Naive thymus-derived CD4-positive, alpha-beta T cell (primary cell): ENCODE data around the gene ROCK2. TPM values are rescaled to one million over a fixed set of nuclear protein-coding genes. Genes with fewer than 3 reads are reported as not detected.

Experiments
- ATAC-seq: fragments of 150-1000 bp; cut with Tn5 transposase; 2 replicates; pipeline ENCODE4 v1.10.0; 2021; ENCODE audit warnings: mild to moderate bottlenecking, moderate library complexity
- CTCF ChIA-PET: fragments of 350-600 bp; sonication (Branson Sonifier 250); formaldehyde crosslinking; loops from one replicate; lab custom pipeline; 2021; ENCODE audit warnings: antibody characterized with exemption; lab: Charles Lee
- POLR2A ChIA-PET: fragments of 350-600 bp; sonication (Branson Sonifier 250); formaldehyde crosslinking; loops from one replicate; lab custom pipeline; 2021; ENCODE audit warnings: antibody characterized with exemption, inconsistent platforms; lab: Charles Lee
- DNase-seq, 9 donors: peaks; one replicate each; pipeline versions ENCODE4 v3.0.0 to v3.0.0-alpha.2; 2020 to 2022; ENCODE audit warnings: mixed read lengths in 1 of 9
- H3K27ac ChIP-seq: one replicate; pipeline ENCODE4 v1.7.0; 2013; ENCODE audit warnings: mild to moderate bottlenecking, low read depth, low read length, moderate library complexity
- H3K27me3 ChIP-seq, 2 donors: one replicate each; pipeline ENCODE4 v1.7.0; 2013; ENCODE audit warnings: low read length in 2 of 2, mild to moderate bottlenecking in 2 of 2, moderate library complexity in 2 of 2; ENCODE audit not compliant: control insufficient read depth in 2 of 2, insufficient read depth in 2 of 2
- H3K36me3 ChIP-seq, 3 experiments: 1 replicate in 2 of 3; 2 replicates in 1 of 3; pipeline ENCODE4 v1.7.0; 2013; ENCODE audit warnings: low read length in 3 of 3, mild to moderate bottlenecking in 3 of 3, moderate library complexity in 1 of 3; ENCODE audit not compliant: insufficient read depth in 3 of 3, control insufficient read depth in 2 of 3
- H3K4me1 ChIP-seq, 2 donors: one replicate each; pipeline ENCODE4 v1.7.0; 2013; ENCODE audit warnings: low read length in 2 of 2, mild to moderate bottlenecking in 2 of 2, moderate library complexity in 1 of 2; ENCODE audit not compliant: control insufficient read depth in 2 of 2, insufficient read depth in 2 of 2
- H3K4me3 ChIP-seq: 2 replicates; pipeline ENCODE4 v1.7.0; 2013; ENCODE audit warnings: mild to moderate bottlenecking, low read length
- H3K9me3 ChIP-seq, 3 experiments: 1 replicate in 2 of 3; 2 replicates in 1 of 3; pipeline ENCODE4 v1.7.0; 2013; ENCODE audit warnings: low read length in 3 of 3; ENCODE audit not compliant: control insufficient read depth in 2 of 3
- H3K27ac Mint-ChIP-seq, 9 donors: one replicate each; pipeline ENCODE4 v1.8.0; 2020 to 2022; ENCODE audit warnings: mixed read lengths in 9 of 9, mild to moderate bottlenecking in 8 of 9, moderate library complexity in 5 of 9, inconsistent platforms in 2 of 9
- H3K27me3 Mint-ChIP-seq, 5 donors: one replicate each; pipeline ENCODE4 v1.8.0; 2021 to 2022; ENCODE audit warnings: mixed read lengths in 5 of 5, mild to moderate bottlenecking in 1 of 5
- H3K36me3 Mint-ChIP-seq, 5 donors: one replicate each; pipeline ENCODE4 v1.8.0; 2020 to 2022; ENCODE audit warnings: mixed read lengths in 5 of 5, mild to moderate bottlenecking in 3 of 5, inconsistent platforms in 1 of 5
- H3K4me1 Mint-ChIP-seq, 7 donors: one replicate each; pipeline ENCODE4 v1.8.0; 2020 to 2022; ENCODE audit warnings: mixed read lengths in 7 of 7, mild to moderate bottlenecking in 3 of 7, inconsistent platforms in 1 of 7
- H3K4me3 Mint-ChIP-seq, 10 donors: one replicate each; pipeline ENCODE4 v1.8.0; 2020 to 2022; ENCODE audit warnings: mild to moderate bottlenecking in 10 of 10, mixed read lengths in 10 of 10, moderate library complexity in 6 of 10, inconsistent platforms in 2 of 10
- H3K9me3 Mint-ChIP-seq, 11 donors: one replicate each; pipeline ENCODE4 v1.8.0; 2020 to 2022; ENCODE audit warnings: mixed read lengths in 11 of 11, mild to moderate bottlenecking in 4 of 11, inconsistent platforms in 1 of 11, moderate library complexity in 1 of 11
- intact Hi-C, 2 donors: fragments of 100-400 bp; cut with micrococcal nuclease; formaldehyde crosslinking; loops; one replicate each; pipeline ENCODE4 v1.15.1; 2023
- polyA plus RNA-seq, 2 donors: library from polyadenylated mRNA; unstranded; fragments of 300-500 nt; fragmentation: Illumina TruSeq; gene quantifications; one replicate each; pipeline ENCODE4 v1.2.3, GENCODE V29; 2021
- total RNA-seq, 6 experiments: library from RNA in 5 of 6; stranded (reverse) in 5 of 6; gene quantifications; 1 replicate in 5 of 6; 2 replicates in 1 of 6; pipeline ENCODE4 v1.2.3 and lab custom pipeline; 2021 to 2026

Gene ROCK2
- total and polyA plus RNA-seq, 7 experiments from 2014 or later, result 12.0 to 23.9 (median 18.7) TPM

DNA sequence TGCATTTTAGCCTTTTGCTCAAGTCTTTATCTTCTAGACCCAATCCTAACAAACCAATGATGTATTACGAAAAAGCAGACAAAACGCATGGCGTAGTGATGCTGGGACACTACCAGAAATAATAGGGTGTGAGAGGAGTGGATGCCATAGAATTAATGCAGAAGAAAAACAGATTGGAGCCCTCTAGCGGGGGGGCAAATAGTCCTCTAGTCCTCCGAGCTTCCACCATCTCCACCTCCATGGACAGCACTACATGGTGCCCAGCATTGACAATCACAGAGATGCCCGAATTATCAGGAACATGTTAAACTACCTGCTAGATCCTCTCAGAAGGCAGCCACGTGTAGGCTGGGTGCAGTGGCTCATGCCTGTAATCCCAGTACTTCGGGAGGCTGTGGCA lies 15.4 kb upstream of the ROCK2 start:
- Mint-ChIP-seq H3K27ac (no peak overlapping the region), H3K27me3 (peaks cover 0 to 5% (median 3%) of the 10 kb centered on the region in 5 donors), H3K36me3 (no peaks in the 10 kb centered on the region), H3K4me1 (no peaks in the 10 kb centered on the region), H3K9me3 (no peaks in the 10 kb centered on the region), H3K4me3 (no peak overlapping the region)
- CTCF ChIA-PET, result no interaction called here
- Histone ChIP-seq H3K4me1 (no peaks in the 10 kb centered on the region), H3K27ac (no peak overlapping the region), H3K27me3 (no peaks in the 10 kb centered on the region), H3K9me3 (no peaks in the 10 kb centered on the region), H3K4me3 (no peak overlapping the region), H3K36me3 (no peaks in the 10 kb centered on the region)
- POLR2A ChIA-PET, result no interaction called here
- ATAC-seq, result no peak
- intact Hi-C loops, result no loop called here
- no peak for DNase-seq

DNA sequence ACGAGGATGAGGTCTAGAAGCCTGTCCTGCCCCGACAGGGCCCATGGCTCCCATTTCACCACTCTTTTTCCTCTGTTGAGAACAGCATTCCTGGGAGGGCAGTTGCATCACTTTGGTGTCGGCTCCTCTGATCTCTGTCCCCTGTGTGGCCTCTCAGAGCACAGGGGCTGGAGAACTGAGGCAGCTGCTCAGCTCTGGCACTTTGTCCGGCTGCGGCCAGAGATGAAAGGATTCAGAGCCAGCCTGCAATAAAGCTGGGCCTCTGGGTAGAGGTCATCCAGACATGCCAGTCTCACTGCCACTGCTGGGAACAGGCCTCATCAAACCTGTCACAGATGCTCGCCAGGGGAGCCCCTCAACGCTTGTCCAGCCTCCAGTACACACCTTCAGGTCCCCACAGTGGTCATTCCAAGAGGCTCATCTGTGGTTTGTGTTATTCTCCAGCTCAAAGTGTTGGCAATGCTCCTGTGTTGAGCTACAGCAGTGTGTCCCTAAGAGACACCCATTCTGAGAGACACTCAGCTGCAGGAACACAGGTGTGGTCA lies 13.1 kb upstream of the ROCK2 start:
- Histone ChIP-seq H3K9me3 (no peaks in the 10 kb centered on the region), H3K36me3 (no peaks in the 10 kb centered on the region), H3K4me1 (no peaks in the 10 kb centered on the region), H3K27me3 (no peaks in the 10 kb centered on the region), H3K4me3 (no peak overlapping the region), H3K27ac (no peak overlapping the region)
- ATAC-seq (no peak), DNase-seq (no peak)
- Mint-ChIP-seq H3K27me3 (peaks cover 0 to 10% (median 0%) of the 10 kb centered on the region in 5 donors), H3K36me3 (no peaks in the 10 kb centered on the region), H3K4me3 (no peak overlapping the region), H3K4me1 (no peaks in the 10 kb centered on the region), H3K9me3 (no peaks in the 10 kb centered on the region), H3K27ac (no peak overlapping the region)
- ChIA-PET POLR2A (no interaction called here), CTCF (no interaction called here)
- intact Hi-C loops, result no loop called here

DNA sequence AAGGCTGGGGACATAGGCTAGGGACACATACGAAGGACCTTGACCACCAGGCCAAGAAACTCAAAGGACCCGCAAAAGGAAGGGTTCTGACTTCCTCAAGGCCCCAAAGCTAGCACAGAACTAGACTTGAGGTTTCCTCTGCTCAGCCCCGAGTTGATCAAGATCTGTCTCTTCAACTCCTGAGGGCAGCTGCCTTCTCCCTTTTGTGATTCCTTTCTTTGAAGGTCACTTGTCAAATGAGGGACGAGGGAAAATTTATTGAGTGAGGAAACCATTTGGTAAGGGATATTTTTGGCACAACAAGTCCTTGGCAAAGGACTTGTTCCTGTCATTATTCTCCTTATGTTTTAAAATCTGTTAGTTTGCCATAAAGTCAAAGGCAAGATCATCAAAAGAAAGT lies 12.3 kb upstream of the ROCK2 start:
- Mint-ChIP-seq H3K9me3 (no peaks in the 10 kb centered on the region), H3K27ac (no peak overlapping the region), H3K4me3 (no peak overlapping the region), H3K4me1 (no peaks in the 10 kb centered on the region), H3K36me3 (no peaks in the 10 kb centered on the region), H3K27me3 (peaks cover 0 to 11% (median 0%) of the 10 kb centered on the region in 5 donors)
- Histone ChIP-seq H3K4me1 (no peaks in the 10 kb centered on the region), H3K4me3 (no peak overlapping the region), H3K36me3 (no peaks in the 10 kb centered on the region), H3K27ac (no peak overlapping the region), H3K27me3 (no peaks in the 10 kb centered on the region), H3K9me3 (no peaks in the 10 kb centered on the region)
- ATAC-seq, result no peak
- POLR2A ChIA-PET, result no interaction called here
- intact Hi-C loops, result no loop called here
- CTCF ChIA-PET, result no interaction called here
- no peak for DNase-seq

DNA sequence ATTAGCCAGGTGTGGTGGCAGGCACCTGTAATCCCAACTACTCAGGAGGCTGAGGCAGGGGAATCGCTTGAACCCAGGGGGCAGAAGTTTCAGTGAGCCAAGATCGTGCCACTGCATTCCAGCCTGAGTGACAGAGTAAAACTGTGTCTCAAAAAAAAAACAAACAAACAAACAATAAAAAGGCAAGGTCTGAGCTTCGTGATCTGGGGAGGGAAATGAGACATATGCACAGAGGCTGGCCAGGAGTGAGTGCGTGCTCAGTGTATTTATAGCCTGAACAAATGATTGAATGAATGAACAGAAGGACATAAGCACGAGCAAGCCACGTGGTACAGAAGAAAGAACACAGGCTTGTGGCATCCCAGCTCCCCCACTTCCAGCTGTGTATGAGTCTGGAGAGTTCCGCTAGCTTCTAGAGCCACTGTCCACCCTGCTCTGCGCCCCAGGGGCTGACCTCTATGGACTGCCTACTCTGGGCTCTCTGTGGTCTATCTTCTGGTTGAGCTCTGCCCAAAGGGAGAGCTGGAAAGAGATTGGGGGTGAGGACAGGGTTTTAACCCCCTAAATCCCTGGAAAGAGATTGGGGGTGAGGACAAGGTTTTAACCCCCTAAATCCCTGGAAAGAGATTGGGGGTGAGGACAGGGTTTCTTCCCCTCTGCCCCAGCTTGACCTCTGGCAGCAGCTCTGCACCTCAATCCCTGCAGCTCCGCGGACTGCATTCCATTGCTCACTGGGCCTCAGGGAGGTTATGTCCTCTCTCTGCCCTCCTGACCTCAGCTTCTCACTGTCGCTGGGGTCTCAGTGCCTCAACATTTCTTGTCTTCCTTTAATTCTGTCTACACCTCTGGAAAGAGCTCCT lies 11.0 kb upstream of the ROCK2 start:
- Mint-ChIP-seq H3K4me3 (no peak overlapping the region), H3K36me3 (no peaks in the 10 kb centered on the region), H3K27me3 (peaks cover 0 to 13% (median 0%) of the 10 kb centered on the region in 5 donors), H3K27ac (peak overlapping the region in 1 of 9 donors; percentile 27), H3K4me1 (no peaks in the 10 kb centered on the region), H3K9me3 (no peaks in the 10 kb centered on the region)
- ChIA-PET CTCF (interaction anchor here (0.5 kb wide), 1 partner anchor 58 kb away, joined by 3 read pairs; no protein-coding TSS in a partner anchor), POLR2A (no interaction called here)
- no peak for DNase-seq
- H3K27ac ChIP-seq, result no peak overlapping the region
- H3K4me3 ChIP-seq, result no peak overlapping the region
- intact Hi-C loops, result no loop called here
- no peak for ATAC-seq
- H3K9me3 ChIP-seq, result no peaks in the 10 kb centered on the region
- no peaks in the 10 kb centered on the region for H3K27me3 ChIP-seq
- H3K36me3 ChIP-seq, result no peaks in the 10 kb centered on the region
- H3K4me1 ChIP-seq, result no peaks in the 10 kb centered on the region

DNA sequence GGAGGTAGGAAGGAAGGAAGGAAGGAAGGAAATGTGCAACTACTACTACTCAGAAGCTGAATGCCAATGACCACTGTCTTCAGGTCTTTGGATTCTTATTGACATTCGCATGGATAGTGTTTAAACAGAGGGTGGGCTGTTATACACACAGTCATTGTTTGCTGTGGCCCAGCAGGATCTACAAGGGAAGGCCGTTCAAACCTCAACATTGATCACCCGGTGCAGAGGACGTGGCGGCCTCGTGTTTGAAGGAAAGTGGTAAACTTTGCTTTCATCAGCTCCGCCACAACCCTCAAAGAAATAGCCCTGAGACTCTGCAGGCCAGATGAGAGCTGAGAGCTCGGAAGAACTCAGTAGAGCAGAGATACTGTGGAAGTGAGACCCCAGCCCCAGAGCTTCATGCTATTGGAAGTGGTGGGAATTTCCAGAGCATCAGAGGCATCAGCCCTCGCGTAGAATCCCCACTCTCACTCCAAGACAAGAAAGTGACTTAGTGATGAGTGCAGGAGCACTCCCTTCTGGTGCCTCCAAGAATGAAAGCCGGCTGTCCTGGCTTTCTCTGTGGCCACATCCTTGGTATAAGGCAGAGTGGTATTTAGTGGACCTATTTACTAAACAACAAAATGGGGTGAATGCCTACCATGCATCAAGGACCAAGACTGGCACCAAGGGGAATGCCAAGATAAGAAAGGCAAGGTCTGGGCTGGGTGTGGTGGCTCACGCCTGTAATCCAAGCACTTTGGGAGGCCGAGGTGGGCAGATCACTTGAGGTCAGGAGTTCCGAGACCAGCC lies 10.1 kb upstream of the ROCK2 start:
- Histone ChIP-seq H3K4me3 (no peak overlapping the region), H3K27me3 (no peaks in the 10 kb centered on the region), H3K9me3 (no peaks in the 10 kb centered on the region), H3K27ac (no peak overlapping the region), H3K4me1 (no peaks in the 10 kb centered on the region), H3K36me3 (no peaks in the 10 kb centered on the region)
- no peak overlapping the region for H3K4me3 Mint-ChIP-seq
- H3K27me3 Mint-ChIP-seq, result peaks cover 0 to 22% (median 0%) of the 10 kb centered on the region in 5 donors
- CTCF ChIA-PET, result interaction anchor here (0.5 kb wide), 1 partner anchor 57 kb away, joined by 3 read pairs; no protein-coding TSS in a partner anchor
- no peaks in the 10 kb centered on the region for H3K4me1 Mint-ChIP-seq
- intact Hi-C loops, result no loop called here
- no peak overlapping the region for H3K27ac Mint-ChIP-seq
- H3K9me3 Mint-ChIP-seq, result no peaks in the 10 kb centered on the region
- no peak for ATAC-seq
- DNase-seq, result no peak
- H3K36me3 Mint-ChIP-seq, result no peaks in the 10 kb centered on the region
- POLR2A ChIA-PET, result interaction anchor here (0.6 kb wide), 1 partner anchor 9 kb away, joined by 3 read pairs; no protein-coding TSS in a partner anchor

DNA sequence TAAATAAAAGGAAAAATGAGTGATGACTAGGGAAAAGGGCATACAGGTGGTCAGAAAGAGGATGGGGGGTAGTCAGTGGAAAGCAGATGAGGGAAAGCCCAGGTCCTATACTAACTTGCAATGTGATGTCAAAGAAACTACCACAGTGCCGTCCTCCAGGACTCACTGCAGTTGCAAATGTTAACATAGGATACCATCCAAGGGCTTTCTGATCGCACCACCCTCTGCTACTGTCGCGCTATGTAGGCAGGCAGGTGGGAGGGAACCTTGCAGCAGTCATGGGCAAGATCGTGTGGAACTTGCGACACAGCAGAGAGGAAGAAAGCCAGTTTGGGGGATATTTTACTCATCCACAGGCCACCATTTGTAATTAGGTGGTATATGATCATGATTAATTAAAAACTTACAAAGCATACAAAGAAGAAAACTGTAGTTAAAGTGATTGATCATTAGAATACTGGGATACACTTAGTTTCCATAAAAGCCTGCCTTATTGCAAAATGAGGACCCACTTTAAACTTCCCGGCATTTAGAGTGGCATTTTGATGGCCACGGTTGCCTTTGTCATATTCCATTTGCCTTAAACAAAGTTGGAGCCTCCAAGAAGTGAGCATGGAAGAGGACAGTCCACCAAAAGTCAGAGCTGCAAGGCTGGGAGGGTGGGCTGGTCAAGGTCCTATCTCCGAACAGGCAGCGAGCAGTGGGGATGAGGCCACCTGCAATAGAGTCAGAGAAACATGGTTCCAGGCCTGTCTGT lies 8.5 kb upstream of the ROCK2 start:
- no peak overlapping the region for H3K27ac ChIP-seq
- Mint-ChIP-seq H3K27me3 (peaks cover 0 to 31% (median 0%) of the 10 kb centered on the region in 5 donors), H3K36me3 (no peaks in the 10 kb centered on the region), H3K4me1 (no peaks in the 10 kb centered on the region), H3K27ac (no peak overlapping the region), H3K4me3 (no peak overlapping the region), H3K9me3 (no peaks in the 10 kb centered on the region)
- ChIA-PET CTCF (no interaction called here), POLR2A (no interaction called here)
- no peak for DNase-seq
- H3K9me3 ChIP-seq, result no peaks in the 10 kb centered on the region
- no peaks in the 10 kb centered on the region for H3K27me3 ChIP-seq
- no peak for ATAC-seq
- intact Hi-C loops, result no loop called here
- no peaks in the 10 kb centered on the region for H3K36me3 ChIP-seq
- H3K4me1 ChIP-seq, result no peaks in the 10 kb centered on the region
- no peak overlapping the region for H3K4me3 ChIP-seq
